ENCODE results near the gene CFAP54.
"Not testable (repeated sequence)": the region's sequence is repeated elsewhere in the genome, so short reads cannot be mapped to it uniquely, and the experiment has no call there.

CFAP54 gene

DNA sequence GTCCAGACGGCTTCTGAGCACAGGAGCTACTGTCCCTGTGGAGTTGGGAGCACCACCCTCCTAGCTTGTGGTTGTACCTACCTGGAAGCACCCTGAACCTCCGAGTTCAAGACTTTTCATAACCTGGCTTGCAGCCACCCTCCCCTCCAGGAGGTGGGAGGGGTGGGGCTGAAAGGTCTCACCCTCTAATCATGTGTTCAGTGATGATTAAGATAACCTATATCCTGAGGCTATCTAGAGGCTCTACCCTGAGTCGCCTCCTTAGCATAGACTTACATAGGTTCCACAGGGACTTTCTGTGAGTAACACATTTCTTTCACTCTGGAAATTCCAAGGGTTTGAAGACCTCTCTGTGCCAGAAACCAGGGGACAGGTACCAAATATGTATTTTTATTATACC lies 146.5 kb downstream of the CFAP54 start:
- DNase-seq: no peak

DNA sequence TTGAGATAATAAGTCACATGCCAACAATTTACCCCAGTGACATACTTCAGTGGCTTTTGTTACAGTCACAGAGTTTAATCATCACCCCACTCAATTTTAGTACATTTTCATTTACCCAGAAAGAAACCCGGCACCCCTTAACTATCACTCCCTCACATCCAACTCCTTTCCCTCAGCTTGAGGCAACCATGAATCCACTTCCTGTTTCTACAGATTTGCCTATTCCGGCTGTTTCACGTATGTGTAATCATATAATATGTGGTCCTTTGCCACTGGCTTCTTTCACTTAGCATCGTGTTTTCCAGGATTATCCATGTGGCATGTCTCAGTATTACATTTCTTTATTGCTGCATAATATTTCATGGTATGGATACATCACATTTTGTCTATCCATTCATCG lies 147.5 kb downstream of the CFAP54 start:
- no peak for DNase-seq

DNA sequence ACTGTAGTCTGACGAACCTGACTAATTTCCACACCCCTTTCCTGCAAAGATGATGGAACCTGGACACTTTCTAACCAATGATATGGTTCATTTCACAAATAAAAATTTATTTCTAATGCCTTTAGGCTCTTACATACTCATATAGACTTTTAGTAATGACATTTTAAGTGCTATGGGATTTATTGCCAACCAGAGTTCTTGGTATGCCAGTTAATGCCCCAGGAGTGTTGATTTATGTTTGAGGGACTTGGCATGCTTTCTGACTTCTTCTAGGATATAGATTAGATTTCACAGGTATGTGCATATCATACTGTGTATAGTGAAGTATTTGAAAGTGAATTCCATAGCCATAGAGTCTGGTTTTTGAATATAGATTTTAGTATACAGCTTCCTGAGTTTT lies 159.5 kb downstream of the CFAP54 start:
- DNase-seq: no peak

DNA sequence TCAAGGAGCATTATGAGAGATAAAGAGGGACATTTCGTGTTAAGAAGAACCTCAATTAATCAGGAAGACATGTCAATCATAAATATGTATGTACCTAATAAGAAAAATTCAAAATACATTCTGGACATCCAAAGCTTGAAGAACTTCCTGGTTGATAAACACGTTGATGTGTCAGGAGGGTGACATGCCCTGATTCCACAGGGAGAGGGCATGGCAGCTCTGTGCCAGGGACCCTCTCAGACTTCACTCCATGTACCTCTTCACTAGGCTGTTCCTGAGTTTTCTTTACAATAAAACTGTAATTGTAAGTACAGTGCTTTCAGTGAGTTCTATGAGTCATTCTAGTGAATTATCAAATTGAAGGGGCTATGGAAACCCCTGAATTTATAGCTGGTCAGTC lies 163.5 kb downstream of the CFAP54 start:
- DNase-seq: no peak

DNA sequence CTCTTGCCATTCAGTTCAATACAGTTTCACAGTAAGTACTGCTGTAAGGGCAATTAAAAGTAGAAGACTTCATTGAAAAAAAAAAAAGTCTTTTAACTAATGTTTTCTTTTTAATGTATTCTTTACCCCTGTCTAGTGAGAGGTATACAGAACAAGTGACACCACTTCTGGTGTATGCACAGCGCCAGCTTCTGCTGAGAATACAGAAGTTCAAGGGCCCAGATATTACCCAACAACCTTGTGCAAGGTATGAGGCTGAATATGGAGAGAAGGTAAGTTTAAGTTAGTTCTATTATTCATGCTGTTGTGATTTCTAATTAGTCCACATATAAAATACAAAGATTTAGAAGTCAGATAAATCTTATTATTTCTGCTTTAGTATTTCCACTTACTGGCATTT lies 168.7 kb downstream of the CFAP54 start:
- no peak for DNase-seq

DNA sequence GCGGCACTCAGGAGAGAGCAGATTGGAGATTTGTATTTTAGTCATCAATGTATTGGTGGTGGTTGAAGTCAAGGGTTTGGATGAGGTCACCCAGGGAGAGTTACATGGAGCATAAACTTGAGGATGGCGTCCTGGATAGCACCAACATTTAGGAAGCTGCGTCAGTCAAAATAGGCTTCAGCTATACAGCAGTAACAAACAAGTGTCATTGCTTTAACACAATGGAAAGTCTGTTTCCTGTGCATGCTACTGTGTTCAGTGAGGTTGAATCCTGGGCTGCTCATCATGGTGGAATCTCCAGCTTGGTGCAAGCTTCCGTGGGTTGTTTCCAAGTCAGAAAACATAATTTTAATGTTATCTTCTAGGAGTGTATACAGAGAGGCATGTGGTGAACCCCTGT lies 180.4 kb downstream of the CFAP54 start:
- no peak for DNase-seq

DNA sequence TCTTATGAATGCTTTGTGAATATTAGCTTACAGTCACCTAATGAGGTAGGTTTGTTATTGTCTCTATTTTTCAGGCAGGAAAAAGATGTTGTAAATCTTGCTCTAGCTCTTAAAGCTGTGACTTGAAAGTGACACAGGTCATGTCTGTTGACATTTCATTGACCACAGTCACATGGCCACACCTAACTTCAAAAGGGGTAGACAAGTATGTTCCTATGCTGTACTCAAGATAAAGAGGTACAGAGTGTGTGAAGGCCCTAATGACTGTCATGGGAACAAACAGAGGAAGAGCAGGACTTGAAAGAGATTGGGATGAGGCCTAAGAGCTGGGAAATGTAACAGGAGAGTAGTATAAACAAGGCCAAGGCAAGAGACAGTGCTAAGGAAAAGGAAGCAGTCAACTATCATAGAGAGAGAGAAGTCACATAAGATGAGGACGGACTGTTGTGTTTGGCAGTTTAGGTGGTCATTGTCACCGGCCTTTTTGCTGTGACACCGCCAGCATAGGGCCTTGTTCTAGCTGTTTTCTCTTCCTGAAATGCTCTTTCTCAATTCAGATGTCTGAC lies 181.0 kb downstream of the CFAP54 start:
- no peak for DNase-seq

DNA sequence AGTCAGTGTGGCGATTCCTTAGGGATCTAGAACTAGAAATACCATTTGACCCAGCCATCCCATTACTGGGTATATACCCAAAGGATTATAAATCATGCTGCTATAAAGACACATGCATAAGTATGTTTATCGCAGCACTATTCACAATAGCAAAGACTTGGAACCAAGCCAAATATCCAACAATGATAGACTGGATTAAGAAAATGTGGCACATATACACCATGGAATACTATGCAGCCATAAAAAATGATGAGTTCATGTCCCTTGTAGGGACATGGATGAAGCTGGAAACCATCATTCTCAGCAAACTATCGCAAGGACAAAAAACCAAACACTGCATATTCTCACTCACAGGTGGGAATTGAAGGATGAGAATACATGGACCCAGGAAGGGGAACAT lies 186.1 kb downstream of the CFAP54 start:
- not testable (repeated sequence) for DNase-seq

DNA sequence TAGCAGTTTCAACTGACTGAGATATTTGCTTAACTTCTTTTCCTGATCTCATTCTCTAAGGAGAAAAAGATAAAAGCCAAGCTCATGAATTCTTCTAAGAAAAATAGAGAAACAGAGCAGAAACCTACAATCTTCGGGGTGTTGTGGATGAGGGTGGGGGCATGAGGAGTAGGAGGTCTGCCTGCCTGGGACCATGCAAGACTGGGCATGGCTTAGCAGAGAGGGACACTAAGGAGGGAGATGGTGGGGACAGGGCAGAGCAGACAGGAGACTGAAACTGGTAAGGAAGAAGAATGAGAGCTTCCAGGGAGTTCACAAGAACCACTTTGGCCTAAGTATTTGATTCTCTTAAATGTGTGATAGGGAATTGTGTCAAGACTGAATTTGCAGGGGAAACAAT lies 188.0 kb downstream of the CFAP54 start:
- DNase-seq: no peak

DNA sequence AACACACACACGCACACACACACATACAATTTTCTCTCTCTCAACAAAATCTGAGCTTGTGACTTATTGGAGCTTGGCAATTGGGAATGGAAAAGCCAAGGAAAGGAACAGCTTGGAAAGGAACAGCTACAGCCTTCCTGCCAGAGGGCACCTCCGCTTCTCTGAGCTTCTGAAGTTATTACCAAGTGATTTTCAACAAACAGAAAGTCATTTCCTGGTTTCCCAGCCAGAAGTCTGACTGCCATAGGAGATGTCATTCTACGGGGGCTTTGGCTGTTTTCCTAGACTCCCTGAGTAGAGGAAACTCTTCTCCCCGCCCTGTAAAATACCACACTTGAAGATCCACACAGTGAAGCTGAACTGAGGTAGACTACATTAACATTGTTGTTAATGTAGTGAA lies 198.3 kb downstream of the CFAP54 start:
- no peak for DNase-seq

DNA sequence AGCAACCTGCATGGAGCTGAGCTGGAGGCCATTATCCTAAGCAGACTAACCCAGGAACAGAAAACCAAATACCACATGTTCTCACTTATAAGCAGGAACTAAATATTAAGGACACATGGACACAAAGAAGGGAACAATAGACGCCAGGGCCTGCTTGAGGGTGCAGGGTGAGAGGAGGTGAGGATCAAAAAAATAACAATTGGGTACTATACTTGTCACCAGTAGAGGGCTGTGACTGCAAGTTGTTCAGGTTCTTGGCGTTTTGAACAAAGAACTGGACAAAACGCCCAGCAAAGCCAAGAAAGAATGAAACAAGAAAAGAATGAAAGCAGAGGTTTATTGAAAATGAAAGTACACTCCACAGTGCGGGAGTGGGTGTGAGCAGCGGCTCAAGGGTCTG lies 209.1 kb downstream of the CFAP54 start:
- no peak for DNase-seq

DNA sequence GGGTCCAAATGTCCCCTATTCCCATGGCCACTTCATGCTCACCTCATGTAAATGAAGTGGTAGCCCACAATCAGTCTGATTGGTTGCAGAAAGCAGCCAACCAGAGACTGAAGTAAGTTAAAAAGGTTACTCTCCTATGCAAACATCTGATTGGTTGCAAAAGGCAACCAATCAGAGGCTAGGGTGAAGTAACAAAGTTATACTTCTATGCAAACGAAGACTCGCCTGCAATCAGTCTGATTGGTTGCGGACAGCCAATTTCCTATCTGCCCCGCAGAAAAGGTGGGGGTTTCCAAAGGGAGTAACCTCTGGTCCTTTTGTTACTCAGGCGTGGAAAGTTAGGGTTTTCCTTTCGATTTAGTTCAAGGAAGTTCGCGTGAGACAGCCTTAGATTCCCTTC lies 209.6 kb downstream of the CFAP54 start:
- DNase-seq: no peak

DNA sequence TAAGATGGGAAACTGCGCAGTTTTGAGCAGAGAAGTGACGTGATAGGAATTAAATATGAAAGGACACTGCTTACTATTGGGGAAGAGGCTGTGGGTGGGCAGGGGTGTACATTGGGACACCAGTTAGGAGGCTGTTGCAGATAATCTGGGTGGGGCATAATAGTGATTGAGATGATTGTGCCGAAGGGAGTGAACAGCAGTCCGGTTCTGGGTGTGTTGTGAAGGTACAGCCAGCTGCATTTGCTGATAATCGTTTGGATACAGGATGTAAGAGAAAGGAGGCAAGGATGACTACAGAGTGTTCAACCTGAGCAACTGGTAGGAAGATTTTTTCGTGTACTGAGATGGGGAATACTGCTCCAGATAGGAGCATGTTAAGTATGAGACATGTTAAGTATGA lies 212.5 kb downstream of the CFAP54 start:
- no peak for DNase-seq

DNA sequence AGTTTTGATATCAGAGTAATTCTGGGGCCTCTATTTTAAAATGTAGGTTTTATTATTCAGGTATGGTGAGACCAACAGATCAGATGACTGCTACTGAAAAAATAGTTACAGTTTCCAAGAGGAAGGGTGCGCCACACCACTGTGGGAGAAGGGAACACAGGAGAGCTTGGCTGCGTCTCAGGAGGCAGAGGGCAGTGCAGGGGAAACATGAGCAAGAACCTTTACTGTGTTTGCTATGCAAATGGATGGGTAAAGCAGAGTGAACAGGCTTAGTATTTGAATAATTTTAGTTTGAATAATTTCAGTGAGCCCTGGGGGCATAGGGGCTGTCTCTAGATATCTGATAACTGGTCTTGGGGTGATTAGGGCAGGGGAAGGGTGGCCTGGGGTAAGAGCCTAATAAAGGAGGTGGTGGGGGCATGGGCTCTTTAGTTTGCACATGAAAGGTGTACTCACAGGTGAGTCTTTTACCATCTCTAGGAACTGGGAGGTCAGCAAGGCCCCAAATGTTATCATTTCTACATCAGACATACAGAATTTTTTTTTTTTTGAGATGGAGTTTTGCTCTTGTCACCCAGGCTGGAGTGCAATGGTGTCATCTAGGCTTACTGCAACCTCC lies 220.9 kb downstream of the CFAP54 start:
- DNase-seq: no peak

DNA sequence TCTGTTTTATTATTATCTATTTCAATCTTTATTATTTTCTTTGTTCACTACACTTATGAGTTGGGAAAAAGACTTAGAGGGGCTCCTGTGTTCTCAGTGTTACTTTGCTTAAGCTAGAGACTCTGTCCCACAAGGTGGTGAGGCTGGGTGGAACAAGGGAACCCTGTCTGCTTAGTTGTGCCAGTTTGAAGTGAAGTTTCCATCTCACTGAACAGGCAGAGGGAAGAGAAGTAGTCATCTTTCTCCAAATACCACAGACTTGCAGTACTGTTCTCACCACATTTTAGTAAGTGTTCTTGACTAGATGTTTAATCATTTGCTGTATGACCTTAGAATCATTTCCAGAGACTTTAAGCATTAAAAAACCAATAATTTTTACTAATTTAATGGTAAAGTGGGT lies 222.0 kb downstream of the CFAP54 start:
- no peak for DNase-seq

DNA sequence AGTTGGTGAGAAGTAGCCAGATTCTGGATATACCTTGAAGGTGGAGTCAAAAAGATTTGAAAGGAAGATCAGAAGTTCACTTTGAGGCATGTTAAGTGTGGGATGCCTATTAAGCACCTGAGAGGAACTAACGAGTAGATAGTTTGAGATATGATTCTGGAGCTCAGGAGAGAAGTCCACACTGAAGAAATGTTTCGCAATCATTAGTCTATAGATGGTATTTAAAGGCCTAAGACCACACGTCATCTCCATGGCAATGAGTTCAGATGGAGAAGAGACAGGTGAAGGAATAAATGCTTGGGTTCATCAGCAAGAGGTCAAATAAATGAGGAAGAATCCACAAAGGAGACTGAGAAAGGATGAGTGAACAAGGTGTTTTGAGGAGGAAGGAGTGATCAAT lies 224.8 kb downstream of the CFAP54 start:
- DNase-seq: no peak

DNA sequence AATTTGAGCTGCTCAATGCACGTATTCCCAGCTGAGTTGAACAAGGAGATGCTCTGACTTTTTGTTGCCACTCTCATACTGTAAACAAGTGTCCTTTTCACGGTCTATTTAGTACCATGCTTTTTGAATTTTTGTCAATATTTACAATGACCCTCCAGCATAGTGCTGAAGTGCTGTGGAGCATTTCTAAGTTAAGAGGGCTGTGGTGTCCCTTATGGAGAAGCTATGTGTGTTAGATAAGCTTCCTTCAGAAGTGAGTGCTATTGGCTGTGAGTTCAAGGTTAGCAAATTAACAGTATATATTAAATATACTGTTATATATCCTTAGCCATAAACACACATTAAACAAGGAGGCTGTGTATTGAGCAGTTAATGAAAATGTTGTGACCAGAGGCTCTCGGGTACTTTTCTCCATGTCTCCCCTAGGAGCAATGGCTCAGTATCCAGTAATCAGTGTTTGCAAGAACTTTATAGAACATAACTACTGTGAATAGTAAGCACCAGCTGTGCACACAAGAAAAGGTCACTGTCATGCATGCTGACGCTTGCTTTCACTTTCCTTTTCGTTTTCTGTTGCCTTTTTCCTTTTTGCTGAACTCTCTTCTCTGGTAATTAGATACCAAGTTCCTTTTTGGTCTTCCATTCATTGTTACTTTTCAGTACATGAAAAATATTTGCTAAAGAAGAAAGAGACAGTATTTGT lies 230.4 kb downstream of the CFAP54 start:
- DNase-seq: no peak

DNA sequence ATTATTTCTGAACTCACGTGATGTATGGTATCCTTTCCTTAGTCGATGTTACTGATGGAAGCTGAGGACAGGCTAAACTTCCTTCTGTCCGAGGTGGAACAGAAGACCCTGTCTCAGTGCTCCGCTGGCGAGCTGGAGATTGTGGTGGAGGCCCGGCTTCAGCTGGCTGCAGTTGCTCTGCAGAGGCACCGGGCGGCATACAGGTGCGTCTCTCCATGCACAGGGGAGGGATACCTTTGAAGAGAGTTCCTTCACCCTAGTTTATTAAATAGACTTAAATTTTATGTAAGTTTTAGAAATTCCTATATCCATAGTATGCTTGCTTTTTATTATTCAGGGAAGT lies 231.0 kb downstream of the CFAP54 start:
- DNase-seq: no peak

DNA sequence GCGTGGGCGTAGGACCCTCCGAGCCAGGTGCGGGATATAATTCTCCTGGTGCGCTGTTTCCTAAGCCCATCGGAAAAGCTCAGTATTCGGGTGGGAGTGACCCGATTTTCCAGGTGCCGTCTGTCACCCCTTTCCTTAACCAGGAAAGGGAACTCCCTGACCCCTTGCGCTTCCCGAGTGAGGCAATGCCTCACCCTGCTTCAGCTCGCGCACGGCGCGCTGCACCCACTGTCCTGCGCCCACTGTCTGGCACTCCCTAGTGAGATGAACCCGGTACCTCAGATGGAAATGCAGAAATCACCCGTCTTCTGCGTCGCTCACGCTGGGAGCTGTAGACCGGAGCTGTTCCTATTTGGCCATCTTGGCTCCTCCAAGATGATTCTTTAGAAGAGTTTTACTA lies 240.1 kb downstream of the CFAP54 start:
- not testable (repeated sequence) for DNase-seq

DNA sequence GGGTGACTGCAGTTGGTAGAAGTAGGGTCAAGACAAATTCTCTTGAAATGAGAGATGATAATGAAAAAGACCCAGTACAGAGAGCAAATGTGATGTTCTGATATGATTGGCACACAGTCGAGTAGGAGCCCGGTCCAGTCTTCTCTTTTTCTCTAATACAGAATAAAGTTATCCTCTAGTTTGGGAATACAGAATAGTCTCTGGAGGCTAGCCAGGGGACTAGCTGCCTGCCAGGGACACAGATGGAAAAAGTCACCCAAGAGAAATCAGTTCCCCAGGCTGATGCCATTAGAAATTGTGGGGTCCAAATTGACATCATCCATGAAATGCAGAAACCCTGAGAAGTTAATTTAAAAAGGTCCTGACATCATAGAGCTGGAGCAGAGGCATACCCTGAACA lies 240.5 kb downstream of the CFAP54 start:
- DNase-seq: no peak

DNA sequence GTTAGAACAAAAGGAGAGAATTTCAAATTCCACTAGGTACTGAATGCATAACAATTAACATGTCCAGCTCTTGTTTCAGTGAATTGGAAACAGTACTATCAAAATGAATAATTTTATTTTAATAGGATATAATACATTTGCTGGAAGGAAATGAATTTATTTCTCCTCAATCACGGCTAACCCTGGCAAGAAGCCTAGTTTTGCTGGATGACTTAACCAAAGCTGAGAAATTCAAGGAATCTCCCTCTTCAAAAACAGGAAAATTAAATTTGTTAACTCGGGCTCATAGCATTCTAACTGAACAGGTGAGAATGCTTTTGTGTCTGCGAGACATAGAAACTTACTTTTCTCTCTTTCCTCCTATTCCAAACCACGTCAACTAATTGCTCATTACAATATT lies 254.2 kb downstream of the CFAP54 start:
- DNase-seq: peak; percentile 33

DNA sequence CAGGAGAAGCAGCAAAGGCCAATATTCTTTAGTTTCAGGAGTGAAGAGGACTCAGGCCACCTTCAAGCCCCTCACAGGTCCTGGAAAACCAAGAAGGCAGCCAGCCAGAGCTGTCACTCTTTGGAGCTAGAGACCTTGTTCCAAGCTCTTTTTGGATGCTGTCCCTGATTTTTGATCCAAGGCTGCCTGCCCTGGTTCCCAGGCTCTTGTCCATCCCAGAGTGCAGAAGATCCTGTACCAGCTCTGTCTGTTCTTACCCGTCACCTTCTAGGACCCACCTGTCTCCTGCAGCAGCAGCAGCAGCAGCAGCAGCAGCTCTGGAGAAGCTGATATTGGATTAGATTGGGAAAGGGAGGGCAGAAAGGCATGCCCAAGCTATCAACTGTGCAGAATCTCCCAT lies 260.6 kb downstream of the CFAP54 start:
- DNase-seq: no peak

DNA sequence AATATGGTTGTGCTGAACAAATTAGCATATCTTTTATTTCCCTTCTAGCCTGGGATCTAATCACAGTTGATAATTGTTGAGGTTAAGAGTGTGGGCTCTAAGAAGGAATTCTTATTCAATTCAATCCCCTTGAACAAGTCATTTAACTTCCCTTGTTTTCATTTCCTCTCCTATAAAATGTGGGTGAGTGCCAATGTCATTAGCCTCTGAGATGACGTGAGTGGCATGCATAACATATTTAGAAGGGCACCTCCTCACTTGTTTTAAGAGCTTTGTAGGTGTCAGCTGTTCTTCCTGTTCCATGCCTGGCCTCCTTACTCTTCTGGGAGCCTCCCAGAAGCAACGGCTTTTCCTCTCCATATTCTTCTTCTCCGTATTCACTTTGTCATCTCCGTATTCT lies 262.2 kb downstream of the CFAP54 start:
- no peak for DNase-seq

DNA sequence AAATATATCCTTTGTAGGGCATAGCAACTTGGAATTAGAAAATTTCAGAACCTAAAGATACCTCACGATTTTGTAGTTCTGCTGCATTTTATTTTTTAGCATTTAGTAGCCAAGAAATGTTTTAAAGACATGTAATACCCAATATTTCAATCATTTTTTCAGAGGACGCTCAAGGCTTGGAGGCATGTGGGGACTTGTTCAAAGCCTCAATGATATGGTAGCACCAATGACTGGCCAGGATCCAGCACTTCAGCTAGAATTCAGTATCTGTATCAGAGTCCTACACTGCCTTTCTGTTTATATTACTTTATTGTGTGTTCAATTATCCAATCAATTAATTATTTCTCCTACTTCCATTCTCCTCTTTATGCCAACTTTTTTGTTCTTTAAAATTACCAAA lies 262.8 kb downstream of the CFAP54 start:
- no peak for DNase-seq

DNA sequence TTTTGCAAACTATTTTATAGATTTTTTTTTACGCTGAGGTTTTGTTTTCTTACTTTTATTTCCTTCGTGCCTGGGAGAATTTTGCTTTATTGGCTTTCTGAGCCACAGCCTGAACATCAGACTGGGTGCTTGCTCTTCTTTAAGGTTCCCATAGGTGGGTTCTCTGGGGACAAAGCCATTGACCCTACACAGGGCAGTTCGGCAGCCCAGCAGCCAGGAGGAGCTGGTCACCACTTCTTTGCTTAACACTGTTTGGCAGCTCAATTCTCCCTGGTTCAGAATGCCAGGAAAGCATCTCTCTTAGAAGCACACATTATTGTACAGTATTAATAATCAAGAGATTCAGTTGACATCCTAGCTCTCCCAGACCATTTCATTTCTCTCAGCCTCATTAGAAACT lies 276.9 kb downstream of the CFAP54 start:
- no peak for DNase-seq
